ENCODE measurements around the gene ARSJ.
A peak's percentile ranks its signal among the peaks of the same experiment; 100 is the strongest.

ARSJ gene

GRCh38 chr4:113880240-113881028 lies 99.0 kb downstream of the ARSJ start:
- no peak for TF ChIP-seq CTCF (IDR thresholded peaks at IDR 0.05; ENCODE audit: insufficient read depth, low read length, poor library complexity, severe bottlenecking)
- H3K27me3 ChIP-seq (replicated peaks; ENCODE audit: control insufficient read depth, insufficient read depth, low read length): no peaks in the 10 kb centered on the region
- no peak for DNase-seq (ENCODE audit: extremely low read depth, insufficient read length)
- H3K4me3 ChIP-seq (replicated peaks; ENCODE audit: low read depth, low read length): no peak overlapping the region
- H3K36me3 ChIP-seq (ENCODE audit: control insufficient read depth, insufficient read depth, low read length): no peaks in the 10 kb centered on the region

GRCh38 chr4:113878668-113879067 lies 100.8 kb downstream of the ARSJ start:
- Histone ChIP-seq H3K4me3 (replicated peaks; ENCODE audit: low read depth, low read length) (no peak overlapping the region), H3K36me3 (ENCODE audit: control insufficient read depth, insufficient read depth, low read length) (no peaks in the 10 kb centered on the region), H3K27me3 (replicated peaks; ENCODE audit: control insufficient read depth, insufficient read depth, low read length) (no peaks in the 10 kb centered on the region)
- no peak for DNase-seq (ENCODE audit: extremely low read depth, insufficient read length)
- TF ChIP-seq CTCF (IDR thresholded peaks at IDR 0.05; ENCODE audit: insufficient read depth, low read length, poor library complexity, severe bottlenecking): peak; percentile 17

DNA sequence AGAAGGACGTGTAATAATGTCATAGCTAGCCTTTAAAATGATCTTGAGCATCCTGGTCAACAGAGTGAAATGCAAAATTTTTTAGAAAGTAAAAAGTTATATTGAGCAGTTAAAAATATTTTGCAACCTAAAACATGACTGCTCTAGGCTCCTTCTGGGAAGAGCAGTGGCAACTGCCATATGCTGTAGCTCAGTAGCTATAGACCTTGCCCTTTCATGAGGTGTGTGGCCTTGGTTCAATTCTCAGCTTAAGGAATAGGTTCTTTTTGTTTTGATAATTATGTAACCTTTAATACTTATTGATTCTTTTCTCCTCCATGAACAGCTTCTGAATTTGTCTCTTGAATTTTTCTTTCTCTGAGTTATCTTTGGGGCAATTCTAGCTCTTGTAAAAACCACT lies 105.0 kb downstream of the ARSJ start:
- no peak for DNase-seq (ENCODE audit: extremely low read depth, insufficient read length)

DNA sequence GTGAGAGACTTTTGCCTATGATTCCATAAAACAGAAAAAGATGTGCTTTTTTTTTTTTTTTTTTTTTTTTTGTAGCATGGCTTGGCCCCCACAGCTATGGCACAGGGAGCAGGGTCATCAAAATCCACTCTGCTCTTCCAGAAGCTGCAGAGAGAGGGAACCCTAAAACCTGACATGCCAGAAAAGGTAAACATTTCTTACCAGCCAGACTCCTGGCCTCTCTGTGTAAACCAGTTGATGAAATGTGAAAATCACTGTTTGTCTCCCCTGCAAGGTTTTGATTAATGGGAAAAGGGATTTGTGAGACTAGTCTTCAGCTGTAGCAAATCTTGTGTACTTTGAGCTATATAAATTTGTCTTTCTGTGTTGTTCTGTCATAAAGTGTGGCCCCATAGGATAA lies 105.9 kb downstream of the ARSJ start:
- no peaks in the 10 kb centered on the region for H3K36me3 ChIP-seq (ENCODE audit: control insufficient read depth, insufficient read depth, low read length)
- no peak for TF ChIP-seq CTCF (IDR thresholded peaks at IDR 0.05; ENCODE audit: insufficient read depth, low read length, poor library complexity, severe bottlenecking)
- H3K4me3 ChIP-seq (replicated peaks; ENCODE audit: low read depth, low read length): no peak overlapping the region
- H3K27me3 ChIP-seq (replicated peaks; ENCODE audit: control insufficient read depth, insufficient read depth, low read length): no peaks in the 10 kb centered on the region
- DNase-seq (ENCODE audit: extremely low read depth, insufficient read length): no peak

More for the DNA sequence above, 105.0 kb downstream of the ARSJ start:
- no peak overlapping the region for H3K4me3 ChIP-seq (replicated peaks; ENCODE audit: low read depth, low read length)
- no peak for TF ChIP-seq CTCF (IDR thresholded peaks at IDR 0.05; ENCODE audit: insufficient read depth, low read length, poor library complexity, severe bottlenecking)
- H3K27me3 ChIP-seq (replicated peaks; ENCODE audit: control insufficient read depth, insufficient read depth, low read length): no peaks in the 10 kb centered on the region
- H3K36me3 ChIP-seq (ENCODE audit: control insufficient read depth, insufficient read depth, low read length): no peaks in the 10 kb centered on the region

DNA sequence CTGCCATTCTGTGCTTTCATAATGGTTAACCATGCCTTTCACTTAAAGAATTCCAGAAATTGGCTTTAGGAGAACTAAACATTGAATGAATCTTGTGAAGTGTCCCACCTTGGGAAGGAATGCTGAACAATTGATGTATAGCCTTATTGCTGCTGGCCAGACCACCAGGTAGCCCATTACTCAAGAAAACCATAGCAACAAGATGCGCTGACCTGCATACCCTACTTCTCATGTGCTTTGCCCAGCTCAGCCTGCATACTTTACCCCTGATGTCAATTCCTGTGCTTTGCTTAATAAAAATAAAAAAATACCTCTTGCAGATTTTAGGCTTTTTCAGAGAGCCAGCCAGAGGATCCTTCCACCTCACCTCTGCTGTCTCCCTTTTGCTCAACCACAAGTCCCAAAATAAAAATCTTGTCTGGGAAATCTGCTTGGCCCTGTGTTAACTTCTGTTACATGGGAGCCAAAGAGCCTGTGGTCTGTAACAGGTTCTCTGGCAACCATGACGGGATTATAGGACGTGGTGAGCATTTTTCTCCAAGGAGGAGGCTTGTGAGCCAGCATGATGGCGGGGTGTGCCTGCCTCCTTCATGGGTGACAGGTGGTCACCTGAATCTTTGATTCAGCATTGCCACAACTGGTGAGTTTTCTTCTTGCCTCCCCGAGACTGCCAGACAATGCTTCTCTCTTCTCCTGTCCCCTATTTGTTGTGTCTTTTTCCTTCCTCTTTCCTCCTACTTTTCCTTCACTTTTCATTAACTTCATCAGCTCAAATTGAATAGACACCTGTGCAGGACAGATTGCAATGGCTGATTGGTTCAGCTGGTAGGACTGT lies 106.8 kb downstream of the ARSJ start:
- TF ChIP-seq CTCF (IDR thresholded peaks at IDR 0.05; ENCODE audit: insufficient read depth, low read length, poor library complexity, severe bottlenecking): no peak
- Histone ChIP-seq H3K27me3 (replicated peaks; ENCODE audit: control insufficient read depth, insufficient read depth, low read length) (no peaks in the 10 kb centered on the region), H3K36me3 (ENCODE audit: control insufficient read depth, insufficient read depth, low read length) (no peaks in the 10 kb centered on the region), H3K4me3 (replicated peaks; ENCODE audit: low read depth, low read length) (no peak overlapping the region)
- no peak for DNase-seq (ENCODE audit: extremely low read depth, insufficient read length)
